H9 (cell line): ENCODE measurements around the gene ZSWIM4. TPM values are rescaled to one million over a fixed set of nuclear protein-coding genes. Genes with fewer than 3 reads are reported as not detected.

Experiments
- DNase-seq: peaks from one replicate; pipeline ENCODE4 v3.0.0-alpha.2; 2017
- H2AFZ ChIP-seq: one replicate; pipeline ENCODE4 v1.6.1; 2013; ENCODE audit warnings: mild to moderate bottlenecking, low read length, control low read depth, moderate library complexity
- H2AK5ac ChIP-seq: 2 replicates; pipeline ENCODE4 v1.6.1; 2013; ENCODE audit warnings: low read length, control low read depth, mixed read lengths; ENCODE audit not compliant: insufficient read length
- H2BK120ac ChIP-seq: one replicate; pipeline ENCODE4 v1.6.1; 2013; ENCODE audit warnings: low read depth, mild to moderate bottlenecking, low read length, control low read depth, inconsistent platforms; ENCODE audit not compliant: poor library complexity, severe bottlenecking
- H2BK12ac ChIP-seq: 2 replicates; pipeline ENCODE4 v1.6.1; 2013; ENCODE audit warnings: low read length, control low read depth, mixed read lengths, low read depth; ENCODE audit not compliant: insufficient read length
- H2BK15ac ChIP-seq: 2 replicates; pipeline ENCODE4 v1.6.1; 2013; ENCODE audit warnings: low read depth, low read length, control low read depth
- H2BK20ac ChIP-seq: one replicate; pipeline ENCODE4 v1.6.1; 2013; ENCODE audit warnings: low read depth, mild to moderate bottlenecking, low read length, control low read depth, inconsistent platforms; ENCODE audit not compliant: poor library complexity, severe bottlenecking
- H2BK5ac ChIP-seq: 2 replicates; pipeline ENCODE4 v1.6.1; 2013; ENCODE audit warnings: low read length, control low read depth, mixed read lengths; ENCODE audit not compliant: insufficient read length
- H3K14ac ChIP-seq: 2 replicates; pipeline ENCODE4 v1.6.1; 2013; ENCODE audit warnings: low read length, control low read depth; ENCODE audit not compliant: insufficient read depth
- H3K18ac ChIP-seq: 2 replicates; pipeline ENCODE4 v1.6.1; 2013; ENCODE audit warnings: low read depth, mild to moderate bottlenecking, mixed read lengths, low read length, control low read depth; ENCODE audit not compliant: insufficient read length
- H3K23ac ChIP-seq: 2 replicates; pipeline ENCODE4 v1.6.1; 2013; ENCODE audit warnings: low read length, control low read depth, mixed read lengths, low read depth; ENCODE audit not compliant: insufficient read length
- H3K23me2 ChIP-seq: 2 replicates; pipeline ENCODE4 v1.6.1; 2013; ENCODE audit warnings: low read depth, mild to moderate bottlenecking, mixed read lengths, low read length, control low read depth; ENCODE audit not compliant: insufficient read length, poor library complexity, severe bottlenecking
- H3K27ac ChIP-seq: 2 replicates; pipeline ENCODE4 v1.5.1; 2013; ENCODE audit warnings: low read length, control low read depth, mixed read lengths, low read depth; ENCODE audit not compliant: insufficient read length
- H3K27me3 ChIP-seq: 2 replicates; pipeline ENCODE4 v1.6.1; 2013; ENCODE audit warnings: low read length, control low read depth, inconsistent platforms; ENCODE audit not compliant: insufficient read depth
- H3K4ac ChIP-seq: 2 replicates; pipeline ENCODE4 v1.6.1; 2013; ENCODE audit warnings: low read depth, mild to moderate bottlenecking, control low read depth, inconsistent platforms, low read length, moderate library complexity
- H3K4me1 ChIP-seq: 2 replicates; pipeline ENCODE4 v1.6.1; 2013; ENCODE audit warnings: low read length, control low read depth, inconsistent platforms; ENCODE audit not compliant: insufficient read depth
- H3K4me2 ChIP-seq: 2 replicates; pipeline ENCODE4 v1.6.1; 2013; ENCODE audit warnings: low read length, control low read depth, mixed read lengths; ENCODE audit not compliant: insufficient read length, insufficient read depth
- H3K56ac ChIP-seq: 2 replicates; pipeline ENCODE4 v1.6.1; 2013; ENCODE audit warnings: low read depth, mild to moderate bottlenecking, mixed read lengths, low read length, control low read depth; ENCODE audit not compliant: insufficient read length
- H3K79me1 ChIP-seq: 2 replicates; pipeline ENCODE4 v1.6.1; 2013; ENCODE audit warnings: low read depth, mild to moderate bottlenecking, moderate library complexity, low read length, control low read depth, inconsistent platforms; ENCODE audit not compliant: insufficient read depth, poor library complexity, severe bottlenecking
- H3K79me2 ChIP-seq: 2 replicates; pipeline ENCODE4 v1.6.1; 2013; ENCODE audit warnings: low read length, control low read depth, inconsistent platforms; ENCODE audit not compliant: insufficient read depth
- H3K9ac ChIP-seq: 2 replicates; pipeline ENCODE4 v1.6.1; 2013; ENCODE audit warnings: low read length, control low read depth, mixed read lengths; ENCODE audit not compliant: insufficient read length; ENCODE audit errors: extremely low read depth
- H3K9me3 ChIP-seq: one replicate; pipeline ENCODE4 v1.6.1; 2013; ENCODE audit warnings: low read depth, low read length, inconsistent platforms; ENCODE audit not compliant: control insufficient read depth
- H3T11ph ChIP-seq: one replicate; pipeline ENCODE4 v1.6.1; 2013; ENCODE audit warnings: mild to moderate bottlenecking, low read length, control low read depth, inconsistent platforms
- H4K20me1 ChIP-seq: one replicate; pipeline ENCODE4 v1.6.1; 2013; ENCODE audit not compliant: control insufficient read depth, insufficient read length, insufficient read depth
- H4K5ac ChIP-seq: 2 replicates; pipeline ENCODE4 v1.6.1; 2013; ENCODE audit warnings: low read depth, mild to moderate bottlenecking, mixed read lengths, low read length, control low read depth; ENCODE audit not compliant: insufficient read length
- H4K8ac ChIP-seq: replicated peaks from 2 replicates; pipeline ENCODE4 v1.6.1; 2013; ENCODE audit warnings: low read length, control low read depth, mixed read lengths, low read depth; ENCODE audit not compliant: insufficient read length
- H4K91ac ChIP-seq: 2 replicates; pipeline ENCODE4 v1.6.1; 2013; ENCODE audit warnings: low read depth, mild to moderate bottlenecking, moderate library complexity, mixed read lengths, low read length, control low read depth; ENCODE audit not compliant: insufficient read length
- H3K27ac Mint-ChIP-seq, 3 experiments: 2 replicates in 2 of 3; 3 replicates in 1 of 3; pipeline ENCODE4 v1.8.0; 2020 to 2021; ENCODE audit warnings: mixed read lengths in 3 of 3, mild to moderate bottlenecking in 1 of 3, moderate library complexity in 1 of 3
- H3K27me3 Mint-ChIP-seq: 2 replicates; pipeline ENCODE4 v1.8.0; 2021; ENCODE audit warnings: low read depth, mild to moderate bottlenecking, moderate library complexity, mixed read lengths
- H3K36me3 Mint-ChIP-seq, 3 experiments: 2 replicates in 2 of 3; 3 replicates in 1 of 3; pipeline ENCODE4 v1.8.0; 2020 to 2021; ENCODE audit warnings: low read depth in 3 of 3, mixed read lengths in 3 of 3; ENCODE audit not compliant: insufficient read depth in 1 of 3
- H3K4me1 Mint-ChIP-seq, 2 experiments: 2 replicates each; pipeline ENCODE4 v1.8.0; 2020; ENCODE audit warnings: mixed read lengths in 2 of 2
- H3K4me3 Mint-ChIP-seq, 2 experiments: 2 replicates in 1 of 2; 3 replicates in 1 of 2; pipeline ENCODE4 v1.8.0; 2020 to 2021; ENCODE audit warnings: mild to moderate bottlenecking in 2 of 2, mixed read lengths in 2 of 2, moderate library complexity in 1 of 2
- H3K9me3 Mint-ChIP-seq, 2 experiments: 2 replicates in 1 of 2; 3 replicates in 1 of 2; pipeline ENCODE4 v1.8.0; 2020; ENCODE audit warnings: mild to moderate bottlenecking in 2 of 2, mixed read lengths in 2 of 2, moderate library complexity in 1 of 2
- WGBS: extraction: QIAGEN DNeasy Blood & Tissue Kit; methylation state at CpG from one replicate; pipeline ENCODE4 v1.1.7; 2013; ENCODE audit warnings: missing lambda C conversion rate, low lambda C conversion rate, mixed read lengths; ENCODE audit not compliant: insufficient read length; ENCODE audit errors: extremely low coverage; 5-methylcytosine and 5-hydroxymethylcytosine counted together
- total RNA-seq: library from RNA; stranded (reverse); gene quantifications from 2 replicates; pipeline ENCODE4 v1.2.1, GENCODE V29; 2021
- TF ChIP-seq, protein P1 (sequence below): fragments of 200-600 bp; sonication (generic); conservative IDR thresholded peaks from 3 replicates; pipeline ENCODE4 v1.8.0; 2021; ENCODE audit warnings: antibody characterized with exemption, mild to moderate bottlenecking

ZSWIM4 gene
- total RNA-seq, 1 experiment from 2014 or later = 50.7 TPM

DNA sequence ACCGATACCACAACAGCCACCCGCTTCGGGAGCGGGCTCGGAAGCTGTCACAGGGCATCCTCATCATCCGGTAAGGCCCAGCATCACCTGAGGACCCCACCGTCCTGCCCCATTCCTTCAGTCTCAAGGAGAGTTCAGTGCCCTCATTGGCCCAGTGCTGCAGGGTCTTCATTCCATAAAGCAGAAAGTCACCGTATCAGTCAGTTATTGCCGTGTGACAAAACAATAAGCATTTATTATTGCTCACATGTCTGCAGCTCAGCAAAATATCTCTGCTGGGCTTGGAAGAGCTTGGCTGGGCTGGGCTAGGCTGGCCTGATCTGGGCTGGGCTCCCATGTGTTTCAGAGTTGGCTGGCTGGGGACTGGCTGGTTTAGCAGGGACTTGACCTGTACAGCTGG is 39.0 kb upstream of the ZSWIM4 start:
- no peak overlapping the region for H4K8ac ChIP-seq
- Mint-ChIP-seq H3K9me3 (no peaks in the 10 kb centered on the region), H3K27ac (no peak overlapping the region), H3K4me1 (no peaks in the 10 kb centered on the region), H3K4me3 (peak overlapping the region in 1 of 2 experiments; percentile 46; a peak in 1 of 5 replicates), H3K27me3 (no peaks in the 10 kb centered on the region), H3K36me3 (peaks cover 19 to 72% (median 65%) of the 10 kb centered on the region in 3 experiments; a peak in 6 of 7 replicates)
- no peaks in the 10 kb centered on the region for H3K4me1 ChIP-seq
- no peak overlapping the region for H3K14ac ChIP-seq
- no peaks in the 10 kb centered on the region for H3K23me2 ChIP-seq
- H3T11ph ChIP-seq = no peak overlapping the region
- TF ChIP-seq, protein P1, sequence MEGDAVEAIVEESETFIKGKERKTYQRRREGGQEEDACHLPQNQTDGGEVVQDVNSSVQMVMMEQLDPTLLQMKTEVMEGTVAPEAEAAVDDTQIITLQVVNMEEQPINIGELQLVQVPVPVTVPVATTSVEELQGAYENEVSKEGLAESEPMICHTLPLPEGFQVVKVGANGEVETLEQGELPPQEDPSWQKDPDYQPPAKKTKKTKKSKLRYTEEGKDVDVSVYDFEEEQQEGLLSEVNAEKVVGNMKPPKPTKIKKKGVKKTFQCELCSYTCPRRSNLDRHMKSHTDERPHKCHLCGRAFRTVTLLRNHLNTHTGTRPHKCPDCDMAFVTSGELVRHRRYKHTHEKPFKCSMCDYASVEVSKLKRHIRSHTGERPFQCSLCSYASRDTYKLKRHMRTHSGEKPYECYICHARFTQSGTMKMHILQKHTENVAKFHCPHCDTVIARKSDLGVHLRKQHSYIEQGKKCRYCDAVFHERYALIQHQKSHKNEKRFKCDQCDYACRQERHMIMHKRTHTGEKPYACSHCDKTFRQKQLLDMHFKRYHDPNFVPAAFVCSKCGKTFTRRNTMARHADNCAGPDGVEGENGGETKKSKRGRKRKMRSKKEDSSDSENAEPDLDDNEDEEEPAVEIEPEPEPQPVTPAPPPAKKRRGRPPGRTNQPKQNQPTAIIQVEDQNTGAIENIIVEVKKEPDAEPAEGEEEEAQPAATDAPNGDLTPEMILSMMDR = no peak
- H3K4ac ChIP-seq = no peak overlapping the region
- DNase-seq = no peak
- H3K4me2 ChIP-seq = no peak overlapping the region
- H2AFZ ChIP-seq = no peak overlapping the region
- H3K18ac ChIP-seq = no peak overlapping the region
- no peak overlapping the region for H2BK15ac ChIP-seq
- no peaks in the 10 kb centered on the region for H4K20me1 ChIP-seq
- no peak overlapping the region for H2BK120ac ChIP-seq
- no peaks in the 10 kb centered on the region for H3K79me1 ChIP-seq
- H3K79me2 ChIP-seq = no peaks in the 10 kb centered on the region
- no peak overlapping the region for H2BK12ac ChIP-seq
- H3K27ac ChIP-seq = no peak overlapping the region
- no peak overlapping the region for H2BK5ac ChIP-seq
- WGBS = no CpG with 5 or more reads among the region's 9 CpGs
- no peaks in the 10 kb centered on the region for H3K9me3 ChIP-seq
- H4K91ac ChIP-seq = no peak overlapping the region
- no peak overlapping the region for H4K5ac ChIP-seq
- no peak overlapping the region for H3K9ac ChIP-seq
- H3K56ac ChIP-seq = no peak overlapping the region
- H2AK5ac ChIP-seq = no peak overlapping the region
- H2BK20ac ChIP-seq = no peak overlapping the region
- H3K27me3 ChIP-seq = no peaks in the 10 kb centered on the region
- no peak overlapping the region for H3K23ac ChIP-seq
